HL-60 (cell line): Measurements from ENCODE around the gene TTC32.

ENCODE experiments used
- POLR2AphosphoS5 ChIP-seq: IDR thresholded peaks from 2 replicates; pipeline ENCODE4 v1.6.1; 2012; ENCODE audit warnings: low read depth
- TF ChIP-seq, protein P1 (sequence below): IDR thresholded peaks from one replicate; pipeline ENCODE4 v1.5.1; 2011; ENCODE audit warnings: low read length, control low read depth, inconsistent platforms; ENCODE audit not compliant: insufficient read depth
- TF ChIP-seq, protein P2 (sequence below): IDR thresholded peaks from 2 replicates; pipeline ENCODE4 v1.6.1; 2012; ENCODE audit warnings: low read depth; ENCODE audit not compliant: insufficient replicate concordance

DNA sequence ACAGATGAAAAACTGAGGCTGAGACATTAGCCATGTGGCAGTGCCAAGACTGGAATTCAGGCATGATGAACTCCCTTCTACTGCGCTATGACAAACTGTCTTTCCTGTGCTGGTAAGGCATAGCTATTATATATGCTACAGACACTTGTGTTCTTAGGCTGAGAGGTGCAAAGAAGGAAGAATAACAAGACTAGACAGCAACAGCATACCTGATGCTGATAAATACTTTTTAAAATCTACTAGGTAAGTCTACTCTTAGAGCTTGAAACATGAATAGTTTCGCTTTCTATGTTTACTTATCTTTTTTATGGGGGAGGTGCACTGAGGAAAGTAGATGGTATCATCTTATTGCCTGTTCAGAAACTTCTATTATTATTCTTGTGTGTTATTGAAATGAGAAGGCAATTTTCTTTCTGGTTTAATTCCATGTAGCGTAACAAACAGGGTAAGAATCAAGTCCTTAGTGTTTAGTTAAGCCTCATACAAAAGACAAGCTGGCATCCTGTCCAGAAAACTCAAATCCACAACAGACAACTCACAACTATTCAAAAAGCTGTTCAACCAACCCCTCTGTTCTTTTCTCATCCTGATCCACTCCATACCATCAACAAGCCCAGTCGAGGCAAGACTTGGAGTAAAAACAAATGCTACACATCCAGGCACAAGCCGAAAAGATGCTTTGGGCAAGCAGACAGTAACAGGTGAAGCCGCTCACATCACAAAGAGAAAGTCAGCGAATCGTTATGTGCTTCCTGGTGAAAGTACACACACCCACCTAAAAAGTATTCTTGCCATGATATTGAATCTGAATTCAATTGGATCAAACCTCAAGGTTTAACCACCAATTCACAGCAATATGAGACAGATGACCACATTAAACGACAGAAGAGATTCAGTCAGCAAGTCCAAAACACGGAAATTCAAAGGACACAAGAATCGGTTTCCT lies 1.5 kb downstream of the TTC32 start:
- TF ChIP-seq, protein P1, sequence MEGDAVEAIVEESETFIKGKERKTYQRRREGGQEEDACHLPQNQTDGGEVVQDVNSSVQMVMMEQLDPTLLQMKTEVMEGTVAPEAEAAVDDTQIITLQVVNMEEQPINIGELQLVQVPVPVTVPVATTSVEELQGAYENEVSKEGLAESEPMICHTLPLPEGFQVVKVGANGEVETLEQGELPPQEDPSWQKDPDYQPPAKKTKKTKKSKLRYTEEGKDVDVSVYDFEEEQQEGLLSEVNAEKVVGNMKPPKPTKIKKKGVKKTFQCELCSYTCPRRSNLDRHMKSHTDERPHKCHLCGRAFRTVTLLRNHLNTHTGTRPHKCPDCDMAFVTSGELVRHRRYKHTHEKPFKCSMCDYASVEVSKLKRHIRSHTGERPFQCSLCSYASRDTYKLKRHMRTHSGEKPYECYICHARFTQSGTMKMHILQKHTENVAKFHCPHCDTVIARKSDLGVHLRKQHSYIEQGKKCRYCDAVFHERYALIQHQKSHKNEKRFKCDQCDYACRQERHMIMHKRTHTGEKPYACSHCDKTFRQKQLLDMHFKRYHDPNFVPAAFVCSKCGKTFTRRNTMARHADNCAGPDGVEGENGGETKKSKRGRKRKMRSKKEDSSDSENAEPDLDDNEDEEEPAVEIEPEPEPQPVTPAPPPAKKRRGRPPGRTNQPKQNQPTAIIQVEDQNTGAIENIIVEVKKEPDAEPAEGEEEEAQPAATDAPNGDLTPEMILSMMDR = no peak
- no peak for TF ChIP-seq POLR2AphosphoS5
- TF ChIP-seq, protein P2, sequence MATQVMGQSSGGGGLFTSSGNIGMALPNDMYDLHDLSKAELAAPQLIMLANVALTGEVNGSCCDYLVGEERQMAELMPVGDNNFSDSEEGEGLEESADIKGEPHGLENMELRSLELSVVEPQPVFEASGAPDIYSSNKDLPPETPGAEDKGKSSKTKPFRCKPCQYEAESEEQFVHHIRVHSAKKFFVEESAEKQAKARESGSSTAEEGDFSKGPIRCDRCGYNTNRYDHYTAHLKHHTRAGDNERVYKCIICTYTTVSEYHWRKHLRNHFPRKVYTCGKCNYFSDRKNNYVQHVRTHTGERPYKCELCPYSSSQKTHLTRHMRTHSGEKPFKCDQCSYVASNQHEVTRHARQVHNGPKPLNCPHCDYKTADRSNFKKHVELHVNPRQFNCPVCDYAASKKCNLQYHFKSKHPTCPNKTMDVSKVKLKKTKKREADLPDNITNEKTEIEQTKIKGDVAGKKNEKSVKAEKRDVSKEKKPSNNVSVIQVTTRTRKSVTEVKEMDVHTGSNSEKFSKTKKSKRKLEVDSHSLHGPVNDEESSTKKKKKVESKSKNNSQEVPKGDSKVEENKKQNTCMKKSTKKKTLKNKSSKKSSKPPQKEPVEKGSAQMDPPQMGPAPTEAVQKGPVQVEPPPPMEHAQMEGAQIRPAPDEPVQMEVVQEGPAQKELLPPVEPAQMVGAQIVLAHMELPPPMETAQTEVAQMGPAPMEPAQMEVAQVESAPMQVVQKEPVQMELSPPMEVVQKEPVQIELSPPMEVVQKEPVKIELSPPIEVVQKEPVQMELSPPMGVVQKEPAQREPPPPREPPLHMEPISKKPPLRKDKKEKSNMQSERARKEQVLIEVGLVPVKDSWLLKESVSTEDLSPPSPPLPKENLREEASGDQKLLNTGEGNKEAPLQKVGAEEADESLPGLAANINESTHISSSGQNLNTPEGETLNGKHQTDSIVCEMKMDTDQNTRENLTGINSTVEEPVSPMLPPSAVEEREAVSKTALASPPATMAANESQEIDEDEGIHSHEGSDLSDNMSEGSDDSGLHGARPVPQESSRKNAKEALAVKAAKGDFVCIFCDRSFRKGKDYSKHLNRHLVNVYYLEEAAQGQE = no peak
